ENCODE results near the gene GPR173.

DNA sequence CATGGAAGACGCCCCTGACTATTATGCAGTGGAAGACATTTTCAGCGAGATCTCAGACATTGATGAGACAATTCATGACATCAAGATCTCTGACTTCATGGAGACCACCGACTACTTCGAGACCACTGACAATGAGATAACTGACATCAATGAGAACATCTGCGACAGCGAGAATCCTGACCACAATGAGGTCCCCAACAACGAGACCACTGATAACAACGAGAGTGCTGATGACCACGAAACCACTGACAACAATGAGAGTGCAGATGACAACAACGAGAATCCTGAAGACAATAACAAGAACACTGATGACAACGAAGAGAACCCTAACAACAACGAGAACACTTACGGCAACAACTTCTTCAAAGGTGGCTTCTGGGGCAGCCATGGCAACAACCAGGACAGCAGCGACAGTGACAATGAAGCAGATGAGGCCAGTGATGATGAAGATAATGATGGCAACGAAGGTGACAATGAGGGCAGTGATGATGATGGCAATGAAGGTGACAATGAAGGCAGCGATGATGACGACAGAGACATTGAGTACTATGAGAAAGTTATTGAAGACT is 37.2 kb downstream of the GPR173 start:
- TF ChIP-seq, protein P1, sequence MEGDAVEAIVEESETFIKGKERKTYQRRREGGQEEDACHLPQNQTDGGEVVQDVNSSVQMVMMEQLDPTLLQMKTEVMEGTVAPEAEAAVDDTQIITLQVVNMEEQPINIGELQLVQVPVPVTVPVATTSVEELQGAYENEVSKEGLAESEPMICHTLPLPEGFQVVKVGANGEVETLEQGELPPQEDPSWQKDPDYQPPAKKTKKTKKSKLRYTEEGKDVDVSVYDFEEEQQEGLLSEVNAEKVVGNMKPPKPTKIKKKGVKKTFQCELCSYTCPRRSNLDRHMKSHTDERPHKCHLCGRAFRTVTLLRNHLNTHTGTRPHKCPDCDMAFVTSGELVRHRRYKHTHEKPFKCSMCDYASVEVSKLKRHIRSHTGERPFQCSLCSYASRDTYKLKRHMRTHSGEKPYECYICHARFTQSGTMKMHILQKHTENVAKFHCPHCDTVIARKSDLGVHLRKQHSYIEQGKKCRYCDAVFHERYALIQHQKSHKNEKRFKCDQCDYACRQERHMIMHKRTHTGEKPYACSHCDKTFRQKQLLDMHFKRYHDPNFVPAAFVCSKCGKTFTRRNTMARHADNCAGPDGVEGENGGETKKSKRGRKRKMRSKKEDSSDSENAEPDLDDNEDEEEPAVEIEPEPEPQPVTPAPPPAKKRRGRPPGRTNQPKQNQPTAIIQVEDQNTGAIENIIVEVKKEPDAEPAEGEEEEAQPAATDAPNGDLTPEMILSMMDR (IDR thresholded peaks at IDR 0.05 in 2 of 3, conservative IDR thresholded peaks at IDR 0.05 in 1 of 3; ENCODE audit: insufficient read depth in 2 of 3, low read depth in 1 of 3, low read length in 3 of 3), result no peak
- TF ChIP-seq NR2C1 (IDR thresholded peaks at IDR 0.05) (no peak), NR2C1 (tag; IDR thresholded peaks at IDR 0.05) (no peak), POLR2AphosphoS5 (IDR thresholded peaks at IDR 0.05; ENCODE audit: control insufficient read depth, insufficient read depth, low read depth, low read length) (no peak), SP1 (CRISPR knock-in tag; IDR thresholded peaks at IDR 0.05) (no peak), JUN (IDR thresholded peaks at IDR 0.05; ENCODE audit: borderline replicate concordance, low read depth, low read length) (no peak), JUN (CRISPR knock-in tag; IDR thresholded peaks at IDR 0.05; ENCODE audit: borderline replicate concordance) (no peak), EZH2 (IDR thresholded peaks at IDR 0.05; ENCODE audit: borderline replicate concordance, low read depth, low read length) (no peak), HNRNPL (IDR thresholded peaks at IDR 0.05; ENCODE audit: low read depth, low read length) (no peak), EGR1 (conservative IDR thresholded peaks at IDR 0.05) (no peak)
- TF ChIP-seq, protein P2, sequence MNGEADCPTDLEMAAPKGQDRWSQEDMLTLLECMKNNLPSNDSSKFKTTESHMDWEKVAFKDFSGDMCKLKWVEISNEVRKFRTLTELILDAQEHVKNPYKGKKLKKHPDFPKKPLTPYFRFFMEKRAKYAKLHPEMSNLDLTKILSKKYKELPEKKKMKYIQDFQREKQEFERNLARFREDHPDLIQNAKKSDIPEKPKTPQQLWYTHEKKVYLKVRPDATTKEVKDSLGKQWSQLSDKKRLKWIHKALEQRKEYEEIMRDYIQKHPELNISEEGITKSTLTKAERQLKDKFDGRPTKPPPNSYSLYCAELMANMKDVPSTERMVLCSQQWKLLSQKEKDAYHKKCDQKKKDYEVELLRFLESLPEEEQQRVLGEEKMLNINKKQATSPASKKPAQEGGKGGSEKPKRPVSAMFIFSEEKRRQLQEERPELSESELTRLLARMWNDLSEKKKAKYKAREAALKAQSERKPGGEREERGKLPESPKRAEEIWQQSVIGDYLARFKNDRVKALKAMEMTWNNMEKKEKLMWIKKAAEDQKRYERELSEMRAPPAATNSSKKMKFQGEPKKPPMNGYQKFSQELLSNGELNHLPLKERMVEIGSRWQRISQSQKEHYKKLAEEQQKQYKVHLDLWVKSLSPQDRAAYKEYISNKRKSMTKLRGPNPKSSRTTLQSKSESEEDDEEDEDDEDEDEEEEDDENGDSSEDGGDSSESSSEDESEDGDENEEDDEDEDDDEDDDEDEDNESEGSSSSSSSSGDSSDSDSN (IDR thresholded peaks at IDR 0.05; ENCODE audit: borderline replicate concordance in 1 of 2, low read depth in 2 of 2, low read length in 2 of 2), result no peak
- TF ChIP-seq, protein P3, sequence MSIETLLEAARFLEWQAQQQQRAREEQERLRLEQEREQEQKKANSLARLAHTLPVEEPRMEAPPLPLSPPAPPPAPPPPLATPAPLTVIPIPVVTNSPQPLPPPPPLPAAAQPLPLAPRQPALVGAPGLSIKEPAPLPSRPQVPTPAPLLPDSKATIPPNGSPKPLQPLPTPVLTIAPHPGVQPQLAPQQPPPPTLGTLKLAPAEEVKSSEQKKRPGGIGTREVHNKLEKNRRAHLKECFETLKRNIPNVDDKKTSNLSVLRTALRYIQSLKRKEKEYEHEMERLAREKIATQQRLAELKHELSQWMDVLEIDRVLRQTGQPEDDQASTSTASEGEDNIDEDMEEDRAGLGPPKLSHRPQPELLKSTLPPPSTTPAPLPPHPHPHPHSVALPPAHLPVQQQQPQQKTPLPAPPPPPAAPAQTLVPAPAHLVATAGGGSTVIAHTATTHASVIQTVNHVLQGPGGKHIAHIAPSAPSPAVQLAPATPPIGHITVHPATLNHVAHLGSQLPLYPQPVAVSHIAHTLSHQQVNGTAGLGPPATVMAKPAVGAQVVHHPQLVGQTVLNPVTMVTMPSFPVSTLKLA (conservative IDR thresholded peaks at IDR 0.05), result no peak
- TF ChIP-seq, protein P4, sequence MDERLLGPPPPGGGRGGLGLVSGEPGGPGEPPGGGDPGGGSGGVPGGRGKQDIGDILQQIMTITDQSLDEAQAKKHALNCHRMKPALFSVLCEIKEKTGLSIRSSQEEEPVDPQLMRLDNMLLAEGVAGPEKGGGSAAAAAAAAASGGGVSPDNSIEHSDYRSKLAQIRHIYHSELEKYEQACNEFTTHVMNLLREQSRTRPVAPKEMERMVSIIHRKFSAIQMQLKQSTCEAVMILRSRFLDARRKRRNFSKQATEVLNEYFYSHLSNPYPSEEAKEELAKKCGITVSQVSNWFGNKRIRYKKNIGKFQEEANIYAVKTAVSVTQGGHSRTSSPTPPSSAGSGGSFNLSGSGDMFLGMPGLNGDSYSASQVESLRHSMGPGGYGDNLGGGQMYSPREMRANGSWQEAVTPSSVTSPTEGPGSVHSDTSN (CRISPR knock-in tag; IDR thresholded peaks at IDR 0.05; ENCODE audit: low read depth), result no peak
- TF ChIP-seq, protein P4 (tag; conservative IDR thresholded peaks at IDR 0.05; ENCODE audit: low read depth), result no peak

Measured in K562 (cell line).